Psoas muscle (tissue), 8 donors: ENCODE measurements around the gene CYP3A4. TPM values are rescaled to one million over a fixed set of nuclear protein-coding genes. Genes with fewer than 3 reads are reported as not detected.
"Not testable (repeated sequence)": the region's sequence is repeated elsewhere in the genome, so short reads cannot be mapped to it uniquely, and the experiment has no call there.

Experiments used
- ATAC-seq, 4 donors: fragments of 200-7000 bp; cut with Tn5 transposase; one replicate each; pipeline ENCODE4 v1.9.1; 2020; ENCODE audit warnings: moderate library complexity in 3 of 4, mild to moderate bottlenecking in 2 of 4
- DNase-seq, 2 donors: peaks; one replicate each; pipeline ENCODE4 v3.0.0-alpha.2; 2020
- H3K27ac ChIP-seq: fragments of 200-600 bp; one replicate; pipeline ENCODE4 v1.8.0; 2022
- H3K27me3 ChIP-seq, 3 donors: fragments of 200-600 bp in 1 of 3; one replicate each; pipeline versions ENCODE4 v1.6.1 to v1.8.0; 2013 to 2022; ENCODE audit warnings: low read length in 2 of 3, mild to moderate bottlenecking in 2 of 3, moderate library complexity in 1 of 3; ENCODE audit not compliant: insufficient read depth in 3 of 3
- H3K36me3 ChIP-seq, 2 donors: fragments of 200-600 bp in 1 of 2; one replicate each; pipeline versions ENCODE4 v1.6.1 to v1.8.0; 2013 to 2022; ENCODE audit warnings: low read depth in 1 of 2, mild to moderate bottlenecking in 1 of 2, moderate library complexity in 1 of 2; ENCODE audit not compliant: insufficient read depth in 1 of 2
- H3K4me1 ChIP-seq: fragments of 200-600 bp; one replicate; pipeline ENCODE4 v1.8.0; 2022
- H3K4me3 ChIP-seq: fragments of 200-600 bp; one replicate; pipeline ENCODE4 v1.8.0; 2022; ENCODE audit warnings: mild to moderate bottlenecking
- H3K9me3 ChIP-seq: fragments of 200-600 bp; one replicate; pipeline ENCODE4 v1.8.0; 2022
- CTCF ChIP-seq: fragments of 200-600 bp; IDR thresholded peaks from one replicate; pipeline ENCODE4 v1.8.0; 2022; ENCODE audit warnings: antibody characterized with exemption
- WGBS, 3 donors: extraction: QIAGEN DNeasy Blood & Tissue Kit; methylation state at CpG; one replicate each; pipeline versions ENCODE4 v1.1.6 to v1.1.7; 2013; 5-methylcytosine and 5-hydroxymethylcytosine counted together
- intact Hi-C, 2 donors: fragments of 100-400 bp; cut with DNase I; formaldehyde crosslinking; loops; one replicate each; pipeline versions ENCODE4 v1.11.0 to v1.14.2; 2022
- polyA plus RNA-seq, 3 donors: library from polyadenylated mRNA; stranded (reverse); fragments of 200-250 nt; gene quantifications; one replicate each; pipeline ENCODE4 v1.2.3, GENCODE V29; 2013
- total RNA-seq, 4 donors: library from RNA; stranded (reverse); fragmentation: NEBNext Ultra II Directional in 2 of 4; extraction: Animal tissue kit (Norgen Biotek cat#: 25700) in 2 of 4; gene quantifications; one replicate each; pipeline versions ENCODE4 v1.2.1 to v1.2.4, GENCODE V29; 2021 to 2023
- donor health status: healthy with polysubstance abuse.
- donor health status: DM: no; HTN: no; CAD: no; lungs with moderate emphysema.
- donor health status: Bipolar disorder and iron deficiency.
- donor health status: healthy.
- donor health status: DM: yes; HTN: yes; CAD: no.
- donor health status: DM: no; HTN: no; CAD: no.
- donor health status: DM: no; HTN: no; CAD: no.
- donor health status: DM: yes; HTN: yes; CAD: no.

Gene CYP3A4
- total and polyA plus RNA-seq, 7 donors = 0.08 to 4.2 (median 0.30) TPM; not detected in 1

DNA sequence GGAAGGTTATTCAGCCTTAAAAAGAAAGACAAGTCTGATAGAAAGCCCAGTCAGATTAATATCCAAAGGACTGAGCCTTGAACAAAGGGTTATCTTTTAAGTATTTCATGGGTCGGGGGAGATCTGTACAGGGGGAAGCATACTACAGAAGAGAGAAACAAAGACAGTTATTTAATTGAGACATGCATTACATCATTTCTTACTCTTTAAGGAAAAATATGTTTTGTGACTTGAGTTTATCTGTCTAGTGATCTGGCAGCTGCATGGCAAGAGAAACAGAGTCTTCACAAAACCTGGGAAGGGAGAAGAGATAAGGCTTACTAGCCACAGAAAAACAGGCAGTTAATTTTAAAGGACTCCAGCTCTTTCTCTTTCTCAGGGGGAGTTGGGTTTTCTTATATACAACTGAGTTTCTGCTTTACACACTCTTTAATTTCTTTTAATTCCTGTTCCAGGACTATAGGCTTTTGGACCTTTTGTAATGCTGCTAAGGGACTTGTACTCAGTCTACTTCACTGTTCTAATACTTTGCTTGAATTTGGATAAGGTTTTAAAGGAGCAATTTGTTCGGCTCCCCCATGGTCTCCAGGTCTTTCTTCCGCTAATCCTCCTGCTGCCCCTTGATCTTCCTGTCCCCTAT is 23.0 kb upstream of the CYP3A4 start:
- no peak for ATAC-seq
- no peak for DNase-seq
- Histone ChIP-seq H3K27me3 (no peaks in the 10 kb centered on the region), H3K27ac (no peak overlapping the region), H3K4me3 (no peak overlapping the region), H3K4me1 (no peaks in the 10 kb centered on the region), H3K9me3 (peaks cover 5% of the 10 kb centered on the region), H3K36me3 (no peaks in the 10 kb centered on the region)
- intact Hi-C loops = no loop called here
- TF ChIP-seq CTCF = no peak
- whole genome bisulfite sequencing, 3 donors = 82 to 89% (median 84%) methylated on average over 3 of the region's 3 CpGs

- Histone ChIP-seq H3K36me3 (no peaks in the 10 kb centered on the region), H3K9me3 (peaks cover 5% of the 10 kb centered on the region), H3K4me3 (no peak overlapping the region), H3K27me3 (no peaks in the 10 kb centered on the region), H3K27ac (no peak overlapping the region), H3K4me1 (no peaks in the 10 kb centered on the region)
- WGBS, 3 donors = 76 to 78% (median 77%) methylated on average over 2 of the region's 2 CpGs
- intact Hi-C loops = no loop called here
- no peak for TF ChIP-seq CTCF
- ATAC-seq (no peak), DNase-seq (no peak)
Observed at GRCh38 chr7:99805641-99806040, 21.7 kb upstream of the CYP3A4 start.

DNA sequence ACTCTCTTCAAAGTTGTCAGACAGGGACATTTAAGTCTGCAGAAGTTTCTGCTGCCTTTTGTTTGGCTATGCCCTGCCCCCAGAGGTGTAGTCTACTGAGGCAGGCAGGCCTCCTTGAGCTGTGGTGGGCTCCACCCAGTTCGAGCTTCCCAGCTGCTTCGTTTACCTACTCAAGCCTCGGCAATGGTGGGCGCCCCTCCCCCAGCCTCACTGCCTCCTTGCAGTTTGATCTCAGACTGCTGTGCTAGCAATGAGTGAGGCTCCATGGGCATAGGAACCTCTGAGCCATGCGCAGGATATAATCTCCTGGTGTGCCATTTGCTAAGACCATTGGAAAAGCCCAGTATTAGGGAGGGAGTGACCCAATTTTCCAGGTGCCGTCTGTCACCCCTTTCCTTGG is 19.1 kb upstream of the CYP3A4 start:
- H3K27ac ChIP-seq, ATAC-seq, H3K4me3 ChIP-seq, intact Hi-C loops, DNase-seq, H3K27me3 ChIP-seq, H3K36me3 ChIP-seq, H3K4me1 ChIP-seq: not testable (repeated sequence)
- WGBS, 3 donors = 84 to 86% (median 85%) methylated on average over 6 of the region's 6 CpGs
- peaks cover 16% of the 10 kb centered on the region for H3K9me3 ChIP-seq

DNA sequence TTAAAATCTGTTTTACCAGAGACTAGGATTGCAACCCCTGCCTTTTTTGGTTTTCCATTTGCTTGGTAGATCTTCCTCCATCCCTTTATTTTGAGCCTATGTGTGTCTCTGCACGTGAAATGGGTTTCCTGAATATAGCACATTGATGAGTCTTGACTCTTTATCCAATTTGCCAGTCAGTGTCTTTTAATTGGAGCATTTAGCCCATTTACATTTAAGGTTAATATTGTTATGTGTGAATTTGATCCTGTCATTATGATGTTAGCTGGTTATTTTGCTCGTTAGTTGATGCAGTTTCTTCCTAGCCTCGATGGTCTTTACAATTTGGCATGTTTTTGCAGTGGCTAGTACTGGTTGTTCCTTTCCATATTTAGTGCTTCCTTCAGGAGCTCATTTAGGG is 17.4 kb upstream of the CYP3A4 start:
- H3K4me3 ChIP-seq, intact Hi-C loops, H3K27me3 ChIP-seq, ATAC-seq, DNase-seq, H3K36me3 ChIP-seq, H3K27ac ChIP-seq, H3K4me1 ChIP-seq: not testable (repeated sequence)
- WGBS, 3 donors = 50 to 76% (median 68%) methylated on average over 2 of the region's 3 CpGs
- H3K9me3 ChIP-seq = peaks cover 16% of the 10 kb centered on the region

- DNase-seq (no peak), ATAC-seq (no peak)
- no peaks in the 10 kb centered on the region for H3K36me3 ChIP-seq
- H3K27ac ChIP-seq = no peak overlapping the region
- no peaks in the 10 kb centered on the region for H3K4me1 ChIP-seq
- H3K9me3 ChIP-seq = peaks cover 12% of the 10 kb centered on the region
- no peaks in the 10 kb centered on the region for H3K27me3 ChIP-seq
- intact Hi-C loops = no loop called here
- TF ChIP-seq CTCF = no peak
- no peak overlapping the region for H3K4me3 ChIP-seq
- WGBS, 3 donors = 77 to 83% (median 82%) methylated on average over 2 of the region's 2 CpGs
Observed at GRCh38 chr7:99798972-99799371, 15.0 kb upstream of the CYP3A4 start.

DNA sequence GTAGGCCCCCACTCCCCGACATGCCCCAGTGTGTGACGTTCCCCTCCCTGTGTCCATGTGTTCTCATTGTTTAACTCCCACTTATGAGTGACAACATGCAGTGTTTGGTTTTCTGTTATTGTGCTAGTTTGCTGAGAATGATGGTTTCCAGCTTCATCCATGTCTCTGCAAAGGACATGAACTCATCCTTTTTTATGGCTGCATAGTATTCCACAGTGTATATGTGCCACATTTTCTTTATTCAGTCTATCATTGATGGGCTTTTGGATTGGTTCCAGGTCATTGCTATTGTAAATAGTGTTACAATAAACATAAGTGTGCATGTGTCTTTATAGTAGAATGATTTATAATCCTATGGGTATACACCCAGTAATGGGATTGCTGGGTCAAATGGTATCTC is 11.9 kb upstream of the CYP3A4 start:
- ATAC-seq, H3K36me3 ChIP-seq, H3K27me3 ChIP-seq, H3K27ac ChIP-seq, H3K4me3 ChIP-seq, H3K4me1 ChIP-seq, DNase-seq, intact Hi-C loops: not testable (repeated sequence)
- peaks cover 12% of the 10 kb centered on the region for H3K9me3 ChIP-seq
- 47 to 94% (median 49%) methylated on average over 2 of the region's 2 CpGs for WGBS, 3 donors
